ENCODE measurements around the gene HYAL2. TPM values are rescaled to one million over a fixed set of nuclear protein-coding genes. Genes with fewer than 3 reads are reported as not detected.

HYAL2 gene, protein sequence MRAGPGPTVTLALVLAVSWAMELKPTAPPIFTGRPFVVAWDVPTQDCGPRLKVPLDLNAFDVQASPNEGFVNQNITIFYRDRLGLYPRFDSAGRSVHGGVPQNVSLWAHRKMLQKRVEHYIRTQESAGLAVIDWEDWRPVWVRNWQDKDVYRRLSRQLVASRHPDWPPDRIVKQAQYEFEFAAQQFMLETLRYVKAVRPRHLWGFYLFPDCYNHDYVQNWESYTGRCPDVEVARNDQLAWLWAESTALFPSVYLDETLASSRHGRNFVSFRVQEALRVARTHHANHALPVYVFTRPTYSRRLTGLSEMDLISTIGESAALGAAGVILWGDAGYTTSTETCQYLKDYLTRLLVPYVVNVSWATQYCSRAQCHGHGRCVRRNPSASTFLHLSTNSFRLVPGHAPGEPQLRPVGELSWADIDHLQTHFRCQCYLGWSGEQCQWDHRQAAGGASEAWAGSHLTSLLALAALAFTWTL
- total RNA-seq (2013; cell fraction: nucleolus; rRNA removed) = 17.5 and 19.1 TPM in 2 replicates
- 17.7 and 21.8 TPM in 2 replicates for total RNA-seq (2014; rRNA removed)
- 7.6 and 7.7 TPM in 2 replicates for total RNA-seq (2014; rRNA removed; fragmentation: Illumina TruSeq; extraction: Trizol)
- 12.4 and 14.8 TPM in 2 replicates for total RNA-seq (2021)
- 22.0 TPM for polyA plus RNA-seq (2011; ENCODE audit: low read depth)
- 6.0 and 11.0 TPM in 2 replicates for polyA plus RNA-seq (2011; rRNA removed)
- 17.1 and 24.4 TPM in 2 replicates for polyA plus RNA-seq (2011; cell fraction: cytosol; rRNA removed)
- polyA plus RNA-seq (2011; cell fraction: nucleus; rRNA removed) = 20.1 and 21.1 TPM in 2 replicates
- polyA plus RNA-seq (2012) = 5.0 and 5.8 TPM in 2 replicates
- 0.87 and 6.4 TPM in 2 replicates for polyA plus RNA-seq (2014; fragmentation: Illumina TruSeq; extraction: Trizol)
- polyA plus RNA-seq (2014; fragmentation: Nextera tagmentation; extraction: Ambion mirVana) = under 1 TPM; 0.06 to 0.31 TPM
- 14.4 and 21.2 TPM in 2 replicates for polyA plus RNA-seq (2014; rRNA removed)
- 10 to 100 TPM; 17.1 to 17.4 TPM for polyA plus RNA-seq (2016; fragmentation: Nextera tagmentation; extraction: Ambion mirVana)
- polyA minus RNA-seq (2011; rRNA and poly(A)+ RNA removed) = 14.8 and 27.1 TPM in 2 replicates
- 6.5 and 7.4 TPM in 2 replicates for polyA minus RNA-seq (2011; cell fraction: cytosol; rRNA and poly(A)+ RNA removed)
- 12.2 and 21.7 TPM in 2 replicates for polyA minus RNA-seq (2011; cell fraction: nucleus; rRNA and poly(A)+ RNA removed)
- Bru-seq, nascent RNA = percentile 49 among the genes with signal in this experiment
- percentile 45 among the genes with signal in this experiment for BruChase-seq, experiment 1, labeled RNA remaining after a 6-hour chase
- BruChase-seq, experiment 2, labeled RNA remaining after a 2-hour chase = percentile 55 among the genes with signal in this experiment
- long read RNA-seq, experiment 1, full-length matches to known transcripts = 20 of 24 reads
- long read RNA-seq, experiment 1, partial matches to known transcripts = 0 of 24 reads
- long read RNA-seq, experiment 1, other reads (novel, unspliced or antisense) = 4 of 24 reads
- long read RNA-seq, experiment 2, partial matches to known transcripts = 0 of 1 reads
- long read RNA-seq, experiment 2, other reads (novel, unspliced or antisense) = 0 of 1 reads

DNA sequence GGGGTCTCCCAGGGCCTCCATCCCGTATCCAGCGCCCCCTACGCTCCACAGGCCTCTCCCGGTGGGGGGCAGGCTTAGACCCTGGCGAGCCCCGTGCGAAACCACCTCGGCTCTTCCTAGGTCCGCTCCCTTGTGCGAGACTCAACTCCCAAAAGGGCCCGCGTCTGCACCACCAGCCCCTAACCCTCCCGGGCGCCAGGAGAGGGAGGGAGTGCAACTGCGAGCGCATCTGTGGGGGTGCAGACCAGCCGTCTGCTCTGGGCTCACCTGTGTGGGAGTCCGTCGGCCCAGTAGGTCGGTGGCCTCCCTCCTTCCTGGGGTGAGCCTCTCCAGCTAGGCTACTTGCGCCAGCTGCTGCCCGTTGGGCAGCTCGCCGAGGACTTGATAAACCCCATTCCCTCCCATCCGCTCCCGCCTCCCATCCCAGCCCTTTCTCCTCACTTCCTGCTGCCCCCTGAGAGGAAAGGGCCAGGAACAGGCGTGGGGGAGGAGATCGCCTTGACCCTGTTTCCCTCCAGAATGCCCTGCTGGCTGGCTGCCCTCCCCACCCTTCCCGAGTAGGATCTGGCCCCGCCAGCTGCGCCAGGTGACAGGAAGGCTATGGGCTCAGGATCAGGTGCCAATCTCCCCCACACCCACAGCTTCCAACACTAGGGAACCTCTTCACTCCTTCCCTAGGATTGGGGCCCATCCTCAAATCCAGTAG is at the start of gene HYAL2:
HYAL2 (minus strand) TSS at position 360 of the 706 bp plus-strand sequence. CDS start 2,256 bp downstream, outside the sequence.
- POLR2A ChIA-PET = interaction anchor here (0.7 to 2.0 kb wide), 3 partner anchors 12 to 18 kb away, joined by 3 to 8 read pairs (median 5); partner anchors contain the start of gene RASSF1
- in situ Hi-C loops (cut with MboI) = no loop called here
- TF ChIP-seq, protein P1, sequence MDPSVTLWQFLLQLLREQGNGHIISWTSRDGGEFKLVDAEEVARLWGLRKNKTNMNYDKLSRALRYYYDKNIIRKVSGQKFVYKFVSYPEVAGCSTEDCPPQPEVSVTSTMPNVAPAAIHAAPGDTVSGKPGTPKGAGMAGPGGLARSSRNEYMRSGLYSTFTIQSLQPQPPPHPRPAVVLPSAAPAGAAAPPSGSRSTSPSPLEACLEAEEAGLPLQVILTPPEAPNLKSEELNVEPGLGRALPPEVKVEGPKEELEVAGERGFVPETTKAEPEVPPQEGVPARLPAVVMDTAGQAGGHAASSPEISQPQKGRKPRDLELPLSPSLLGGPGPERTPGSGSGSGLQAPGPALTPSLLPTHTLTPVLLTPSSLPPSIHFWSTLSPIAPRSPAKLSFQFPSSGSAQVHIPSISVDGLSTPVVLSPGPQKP (IDR thresholded peaks at IDR 0.05; ENCODE audit: low read depth, low read length) = no peak
- no peak for TF ChIP-seq RAD51 (IDR thresholded peaks at IDR 0.05)
- TF ChIP-seq POLR2A (IDR thresholded peaks at IDR 0.05; ENCODE audit: low read depth, low read length) = no peak
- TF ChIP-seq MEF2B (IDR thresholded peaks at IDR 0.05; ENCODE audit: partially characterized antibody, poor library complexity, severe bottlenecking) = no peak
- TF ChIP-seq, protein P2, sequence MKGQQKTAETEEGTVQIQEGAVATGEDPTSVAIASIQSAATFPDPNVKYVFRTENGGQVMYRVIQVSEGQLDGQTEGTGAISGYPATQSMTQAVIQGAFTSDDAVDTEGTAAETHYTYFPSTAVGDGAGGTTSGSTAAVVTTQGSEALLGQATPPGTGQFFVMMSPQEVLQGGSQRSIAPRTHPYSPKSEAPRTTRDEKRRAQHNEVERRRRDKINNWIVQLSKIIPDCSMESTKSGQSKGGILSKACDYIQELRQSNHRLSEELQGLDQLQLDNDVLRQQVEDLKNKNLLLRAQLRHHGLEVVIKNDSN (IDR thresholded peaks at IDR 0.05; ENCODE audit: borderline replicate concordance, extremely low read length, insufficient read depth, low read depth, low read length) = no peak
- TF ChIP-seq, protein P3, sequence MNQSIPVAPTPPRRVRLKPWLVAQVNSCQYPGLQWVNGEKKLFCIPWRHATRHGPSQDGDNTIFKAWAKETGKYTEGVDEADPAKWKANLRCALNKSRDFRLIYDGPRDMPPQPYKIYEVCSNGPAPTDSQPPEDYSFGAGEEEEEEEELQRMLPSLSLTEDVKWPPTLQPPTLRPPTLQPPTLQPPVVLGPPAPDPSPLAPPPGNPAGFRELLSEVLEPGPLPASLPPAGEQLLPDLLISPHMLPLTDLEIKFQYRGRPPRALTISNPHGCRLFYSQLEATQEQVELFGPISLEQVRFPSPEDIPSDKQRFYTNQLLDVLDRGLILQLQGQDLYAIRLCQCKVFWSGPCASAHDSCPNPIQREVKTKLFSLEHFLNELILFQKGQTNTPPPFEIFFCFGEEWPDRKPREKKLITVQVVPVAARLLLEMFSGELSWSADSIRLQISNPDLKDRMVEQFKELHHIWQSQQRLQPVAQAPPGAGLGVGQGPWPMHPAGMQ (IDR thresholded peaks at IDR 0.05; ENCODE audit: borderline replicate concordance) = no peak
- TF ChIP-seq, protein P4, sequence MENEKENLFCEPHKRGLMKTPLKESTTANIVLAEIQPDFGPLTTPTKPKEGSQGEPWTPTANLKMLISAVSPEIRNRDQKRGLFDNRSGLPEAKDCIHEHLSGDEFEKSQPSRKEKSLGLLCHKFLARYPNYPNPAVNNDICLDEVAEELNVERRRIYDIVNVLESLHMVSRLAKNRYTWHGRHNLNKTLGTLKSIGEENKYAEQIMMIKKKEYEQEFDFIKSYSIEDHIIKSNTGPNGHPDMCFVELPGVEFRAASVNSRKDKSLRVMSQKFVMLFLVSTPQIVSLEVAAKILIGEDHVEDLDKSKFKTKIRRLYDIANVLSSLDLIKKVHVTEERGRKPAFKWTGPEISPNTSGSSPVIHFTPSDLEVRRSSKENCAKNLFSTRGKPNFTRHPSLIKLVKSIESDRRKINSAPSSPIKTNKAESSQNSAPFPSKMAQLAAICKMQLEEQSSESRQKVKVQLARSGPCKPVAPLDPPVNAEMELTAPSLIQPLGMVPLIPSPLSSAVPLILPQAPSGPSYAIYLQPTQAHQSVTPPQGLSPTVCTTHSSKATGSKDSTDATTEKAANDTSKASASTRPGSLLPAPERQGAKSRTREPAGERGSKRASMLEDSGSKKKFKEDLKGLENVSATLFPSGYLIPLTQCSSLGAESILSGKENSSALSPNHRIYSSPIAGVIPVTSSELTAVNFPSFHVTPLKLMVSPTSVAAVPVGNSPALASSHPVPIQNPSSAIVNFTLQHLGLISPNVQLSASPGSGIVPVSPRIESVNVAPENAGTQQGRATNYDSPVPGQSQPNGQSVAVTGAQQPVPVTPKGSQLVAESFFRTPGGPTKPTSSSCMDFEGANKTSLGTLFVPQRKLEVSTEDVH (IDR thresholded peaks at IDR 0.05; ENCODE audit: low read depth, partially characterized antibody) = no peak
- no peak for TF ChIP-seq CEBPB (IDR thresholded peaks at IDR 0.05; ENCODE audit: borderline replicate concordance in 1 of 2, low read depth in 2 of 2, low read length in 2 of 2)

More for the DNA sequence above, at the start of gene HYAL2:
- DNase-seq (ENCODE audit: low read depth, low spot score) (no peak), ATAC-seq (no peak), FAIRE-seq (no peak)
- no peaks in the 10 kb centered on the region for H4K20me1 ChIP-seq (ENCODE audit: control insufficient read depth, insufficient read depth)
- ChIA-PET RAD21 (ENCODE audit: unreplicated experiment) (interaction anchor here (1.2 kb wide), 1 partner anchor 14 kb away, joined by 3 read pairs; no protein-coding TSS in a partner anchor), CTCF (interaction anchor here (1.2 to 5.1 kb wide), 3 partner anchors 14 to 96 kb away, joined by 3 to 72 read pairs (median 4); partner anchors contain the start of genes RASSF1 and ZMYND10), SMC1A (ENCODE audit: uncharacterized antibody, unreplicated experiment) (interaction anchor here (1.2 kb wide), 1 partner anchor 15 kb away, joined by 3 read pairs; no protein-coding TSS in a partner anchor)
- peaks cover 2 to 4% of the 10 kb centered on the region in 2 experiments; a peak in 2 of 4 replicates for H3K36me3 ChIP-seq (ENCODE audit: control insufficient read depth in 2 of 2, insufficient read depth in 2 of 2, low read length in 1 of 2)
- peak within 1 kb of the TSS; percentile 64 for H3K4me2 ChIP-seq (ENCODE audit: control insufficient read depth, insufficient read depth)
- no peaks in the 10 kb centered on the region for H3K27me3 ChIP-seq (replicated peaks in 1 of 2; ENCODE audit: control insufficient read depth in 2 of 2, insufficient read depth in 2 of 2, low read length in 1 of 2)
- peak within 1 kb of the TSS; percentile 70 for H3K4me3 ChIP-seq
- peak within 1 kb of the TSS; percentile 92 for H2AFZ ChIP-seq (ENCODE audit: control insufficient read depth, low read depth, low read length)
- peaks cover 15% of the 10 kb centered on the region for H3K79me2 ChIP-seq (ENCODE audit: control insufficient read depth, insufficient read depth, low read length)
- WGBS (ENCODE audit: insufficient coverage, insufficient replicate concordance, low lambda C conversion rate, missing lambda C conversion rate) = 91% methylated on average over 30 of the region's 31 CpGs
- BruUV-seq (replicated peaks) = no TSS peak
- H3K27ac ChIP-seq (ENCODE audit: control insufficient read depth, insufficient read depth) = peak within 1 kb of the TSS; percentile 88
- H3K4me1 ChIP-seq (ENCODE audit: control insufficient read depth, insufficient read depth, low read length) = peaks cover 17% of the 10 kb centered on the region
- intact Hi-C loops (cut with micrococcal nuclease; ENCODE audit: unreplicated experiment) = no loop called here
- H3K9ac ChIP-seq (ENCODE audit: control insufficient read depth, insufficient read depth, low read length) = peak within 1 kb of the TSS; percentile 83
- no peaks in the 10 kb centered on the region for H3K9me3 ChIP-seq (replicated peaks; ENCODE audit: control insufficient read depth, insufficient read depth, low read length)
